ENCODE data around the gene HARS2. TPM values are rescaled to one million over a fixed set of nuclear protein-coding genes. Genes with fewer than 3 reads are reported as not detected.
"Not testable (repeated sequence)": the region's sequence is repeated elsewhere in the genome, so short reads cannot be mapped to it uniquely, and the experiment has no call there.

Gene HARS2
- total and polyA plus RNA-seq, 2 donors, result 24.9 to 28.1 TPM

- Histone ChIP-seq H3K4me3 (ENCODE audit: low read depth, low read length) (no peak overlapping the region), H3K4me1 (ENCODE audit: insufficient read depth) (no peaks in the 10 kb centered on the region), H3K36me3 (ENCODE audit: insufficient read depth) (no peaks in the 10 kb centered on the region), H3K27ac (ENCODE audit: low read depth) (no peak overlapping the region)
- no peak for DNase-seq (ENCODE audit: extremely low spot score)
- 98% methylated on average over 1 of the region's 1 CpG for WGBS
These were observed 22.4 kb downstream of the HARS2 start for GRCh38 chr5:140713562-140714094.

GRCh38 chr5:140716238-140716637 is 25.0 kb downstream of the HARS2 start:
- WGBS, result 93% methylated on average over 2 of the region's 2 CpGs
- not testable (repeated sequence) for H3K36me3 ChIP-seq (ENCODE audit: insufficient read depth)

GRCh38 chr5:140718266-140718592 is 27.0 kb downstream of the HARS2 start:
- Histone ChIP-seq H3K4me3 (ENCODE audit: low read depth, low read length) (no peak overlapping the region), H3K36me3 (ENCODE audit: insufficient read depth) (no peaks in the 10 kb centered on the region), H3K27ac (ENCODE audit: low read depth) (no peak overlapping the region), H3K4me1 (ENCODE audit: insufficient read depth) (no peaks in the 10 kb centered on the region)
- 64% methylated on average over 7 of the region's 7 CpGs for WGBS
- no peak for DNase-seq (ENCODE audit: extremely low spot score)

More at GRCh38 chr5:140716238-140716637, 25.0 kb downstream of the HARS2 start:
- DNase-seq (ENCODE audit: extremely low spot score); H3K4me3 ChIP-seq (ENCODE audit: low read depth, low read length); H3K4me1 ChIP-seq (ENCODE audit: insufficient read depth); H3K27ac ChIP-seq (ENCODE audit: low read depth): not testable (repeated sequence)

GRCh38 chr5:140720738-140721137 is 29.5 kb downstream of the HARS2 start:
- not testable (repeated sequence) for H3K27ac ChIP-seq (ENCODE audit: low read depth); DNase-seq (ENCODE audit: extremely low spot score); H3K4me3 ChIP-seq (ENCODE audit: low read depth, low read length); H3K4me1 ChIP-seq (ENCODE audit: insufficient read depth); H3K36me3 ChIP-seq (ENCODE audit: insufficient read depth)
- 60% methylated on average over 6 of the region's 6 CpGs for WGBS

- H3K36me3 ChIP-seq (ENCODE audit: insufficient read depth); DNase-seq (ENCODE audit: extremely low spot score); H3K4me1 ChIP-seq (ENCODE audit: insufficient read depth); H3K4me3 ChIP-seq (ENCODE audit: low read depth, low read length); H3K27ac ChIP-seq (ENCODE audit: low read depth): not testable (repeated sequence)
- WGBS, result 77% methylated on average over 5 of the region's 5 CpGs
These were observed 30.1 kb downstream of the HARS2 start for GRCh38 chr5:140721395-140721794.

GRCh38 chr5:140725799-140726471 is 34.7 kb downstream of the HARS2 start:
- H3K4me1 ChIP-seq (ENCODE audit: insufficient read depth), result no peaks in the 10 kb centered on the region
- H3K27ac ChIP-seq (ENCODE audit: low read depth), result no peak overlapping the region
- 5% methylated on average over 23 of the region's 23 CpGs for WGBS
- DNase-seq (ENCODE audit: extremely low spot score), result peak; percentile 11
- no peaks in the 10 kb centered on the region for H3K36me3 ChIP-seq (ENCODE audit: insufficient read depth)
- no peak overlapping the region for H3K4me3 ChIP-seq (ENCODE audit: low read depth, low read length)

GRCh38 chr5:140733098-140733497 is 41.8 kb downstream of the HARS2 start:
- H3K36me3 ChIP-seq (ENCODE audit: insufficient read depth), result no peaks in the 10 kb centered on the region
- no peak overlapping the region for H3K4me3 ChIP-seq (ENCODE audit: low read depth, low read length)
- no peaks in the 10 kb centered on the region for H3K4me1 ChIP-seq (ENCODE audit: insufficient read depth)
- no peak for DNase-seq (ENCODE audit: extremely low spot score)
- WGBS, result 70% methylated on average over 4 of the region's 4 CpGs
- no peak overlapping the region for H3K27ac ChIP-seq (ENCODE audit: low read depth)

- Histone ChIP-seq H3K4me3 (ENCODE audit: low read depth, low read length) (no peak overlapping the region), H3K36me3 (ENCODE audit: insufficient read depth) (no peaks in the 10 kb centered on the region), H3K4me1 (ENCODE audit: insufficient read depth) (no peaks in the 10 kb centered on the region), H3K27ac (ENCODE audit: low read depth) (no peak overlapping the region)
- 56% methylated on average over 7 of the region's 7 CpGs for WGBS
- DNase-seq (ENCODE audit: extremely low spot score), result no peak
These were observed 43.1 kb downstream of the HARS2 start for GRCh38 chr5:140734354-140734753.

GRCh38 chr5:140737486-140737885 is 46.2 kb downstream of the HARS2 start:
- Histone ChIP-seq H3K27ac (ENCODE audit: low read depth) (no peak overlapping the region), H3K36me3 (ENCODE audit: insufficient read depth) (no peaks in the 10 kb centered on the region), H3K4me3 (ENCODE audit: low read depth, low read length) (no peak overlapping the region), H3K4me1 (ENCODE audit: insufficient read depth) (no peaks in the 10 kb centered on the region)
- WGBS, result 69% methylated on average over 1 of the region's 1 CpG
- no peak for DNase-seq (ENCODE audit: extremely low spot score)

- H3K4me3 ChIP-seq (ENCODE audit: low read depth, low read length), result no peak overlapping the region
- 61% methylated on average over 1 of the region's 1 CpG for WGBS
- H3K36me3 ChIP-seq (ENCODE audit: insufficient read depth), result no peaks in the 10 kb centered on the region
- H3K4me1 ChIP-seq (ENCODE audit: insufficient read depth), result no peaks in the 10 kb centered on the region
- H3K27ac ChIP-seq (ENCODE audit: low read depth), result no peak overlapping the region
- DNase-seq (ENCODE audit: extremely low spot score), result no peak
These were observed 50.7 kb downstream of the HARS2 start for GRCh38 chr5:140741967-140742366.

Small RNA genes within 50 kb of the gene (small RNA-seq; reads per million reads assigned to genes)
- gene VTRNA1-1 (8.0 reads per million, percentile 93 among the genes with 10 or more reads in this experiment), gene VTRNA1-2 (1.3 reads per million, percentile 80 among the genes with 10 or more reads in this experiment), gene VTRNA1-3 (0.09 reads per million)

Other genes starting within 250 kb of the HARS2 start
- gene EIF4EBP3, start 143.8 kb upstream of the HARS2 start, total RNA-seq, result 0.69 TPM
- gene EIF4EBP3, start 143.8 kb upstream of the HARS2 start, polyA plus RNA-seq, result 33.2 TPM
- 13.7 TPM for gene SRA1, start 134.0 kb upstream of the HARS2 start, total RNA-seq
- 22.1 TPM for gene SRA1, start 134.0 kb upstream of the HARS2 start, polyA plus RNA-seq
- 15.3 TPM for gene APBB3, start 126.9 kb upstream of the HARS2 start, total RNA-seq
- 27.2 TPM for gene APBB3, start 126.9 kb upstream of the HARS2 start, polyA plus RNA-seq
- 17.0 TPM for gene SLC35A4, start 126.6 kb upstream of the HARS2 start, total RNA-seq
- gene SLC35A4, start 126.6 kb upstream of the HARS2 start, polyA plus RNA-seq, result 69.7 TPM
- 57.6 TPM for gene CD14, start 58.3 kb upstream of the HARS2 start, total RNA-seq
- gene CD14, start 58.3 kb upstream of the HARS2 start, polyA plus RNA-seq, result 60.6 TPM
- gene TMCO6, start 52.0 kb upstream of the HARS2 start, total RNA-seq, result 12.2 TPM
- gene TMCO6, start 52.0 kb upstream of the HARS2 start, polyA plus RNA-seq, result 22.3 TPM
- gene NDUFA2, start 43.8 kb upstream of the HARS2 start, total RNA-seq, result 34.7 TPM
- 117 TPM for gene NDUFA2, start 43.8 kb upstream of the HARS2 start, polyA plus RNA-seq
- 58.7 TPM for gene IK, start 43.6 kb upstream of the HARS2 start, total RNA-seq
- gene IK, start 43.6 kb upstream of the HARS2 start, polyA plus RNA-seq, result 113 TPM
- 12.7 TPM for gene WDR55, start 26.6 kb upstream of the HARS2 start, total RNA-seq
- gene WDR55, start 26.6 kb upstream of the HARS2 start, polyA plus RNA-seq, result 13.5 TPM
- not detected for gene DND1, start 17.9 kb upstream of the HARS2 start, total RNA-seq
- 0.96 TPM for gene DND1, start 17.9 kb upstream of the HARS2 start, polyA plus RNA-seq
- 31.9 TPM for gene HARS1, start 85 bp upstream of the HARS2 start, total RNA-seq
- 50.5 TPM for gene HARS1, start 85 bp upstream of the HARS2 start, polyA plus RNA-seq
- gene ZMAT2, start 9.0 kb downstream of the HARS2 start, total RNA-seq, result 25.9 TPM
- gene ZMAT2, start 9.0 kb downstream of the HARS2 start, polyA plus RNA-seq, result 74.1 TPM
- 0.21 TPM for gene PCDHA1, start 94.7 kb downstream of the HARS2 start, total RNA-seq
- 0.03 TPM for gene PCDHA1, start 94.7 kb downstream of the HARS2 start, polyA plus RNA-seq
- 0.37 TPM for gene PCDHA2, start 103.4 kb downstream of the HARS2 start, total RNA-seq
- gene PCDHA2, start 103.4 kb downstream of the HARS2 start, polyA plus RNA-seq, result 0.08 TPM
- gene PCDHA3, start 109.6 kb downstream of the HARS2 start, total RNA-seq, result 0.63 TPM
- 0.41 TPM for gene PCDHA3, start 109.6 kb downstream of the HARS2 start, polyA plus RNA-seq
- 1.1 TPM for gene PCDHA4, start 115.6 kb downstream of the HARS2 start, total RNA-seq
- gene PCDHA4, start 115.6 kb downstream of the HARS2 start, polyA plus RNA-seq, result 0.28 TPM
- 0.69 TPM for gene PCDHA5, start 130.2 kb downstream of the HARS2 start, total RNA-seq
- 0.05 TPM for gene PCDHA5, start 130.2 kb downstream of the HARS2 start, polyA plus RNA-seq
- 0.95 TPM for gene PCDHA6, start 136.5 kb downstream of the HARS2 start, total RNA-seq
- 0.22 TPM for gene PCDHA6, start 136.5 kb downstream of the HARS2 start, polyA plus RNA-seq
- 0.26 TPM for gene PCDHA7, start 142.8 kb downstream of the HARS2 start, total RNA-seq
- 0.14 TPM for gene PCDHA7, start 142.8 kb downstream of the HARS2 start, polyA plus RNA-seq
- 0.21 TPM for gene PCDHA8, start 149.7 kb downstream of the HARS2 start, total RNA-seq
- 0.06 TPM for gene PCDHA8, start 149.7 kb downstream of the HARS2 start, polyA plus RNA-seq
- 0.90 TPM for gene PCDHA9, start 156.9 kb downstream of the HARS2 start, total RNA-seq
- 0.03 TPM for gene PCDHA9, start 156.9 kb downstream of the HARS2 start, polyA plus RNA-seq
- gene PCDHA10, start 164.4 kb downstream of the HARS2 start, total RNA-seq, result 1.1 TPM
- gene PCDHA10, start 164.4 kb downstream of the HARS2 start, polyA plus RNA-seq, result 0.13 TPM
- gene PCDHA11, start 177.5 kb downstream of the HARS2 start, total RNA-seq, result 1.6 TPM
- 0.06 TPM for gene PCDHA11, start 177.5 kb downstream of the HARS2 start, polyA plus RNA-seq
- 0.90 TPM for gene PCDHA12, start 183.9 kb downstream of the HARS2 start, total RNA-seq
- gene PCDHA12, start 183.9 kb downstream of the HARS2 start, polyA plus RNA-seq, result 0.03 TPM
- 0.74 TPM for gene PCDHA13, start 190.7 kb downstream of the HARS2 start, total RNA-seq
- 0.18 TPM for gene PCDHA13, start 190.7 kb downstream of the HARS2 start, polyA plus RNA-seq
- gene PCDHAC1, start 234.8 kb downstream of the HARS2 start, total RNA-seq, result 1.5 TPM
- 0.13 TPM for gene PCDHAC1, start 234.8 kb downstream of the HARS2 start, polyA plus RNA-seq